DMS53 (cell line): ENCODE data around the gene LEP.

Experiments
- DNase-seq: peaks from one replicate; lab custom pipeline; 2025; lab: John Stamatoyannopoulos, UW

The LEP gene

DNA sequence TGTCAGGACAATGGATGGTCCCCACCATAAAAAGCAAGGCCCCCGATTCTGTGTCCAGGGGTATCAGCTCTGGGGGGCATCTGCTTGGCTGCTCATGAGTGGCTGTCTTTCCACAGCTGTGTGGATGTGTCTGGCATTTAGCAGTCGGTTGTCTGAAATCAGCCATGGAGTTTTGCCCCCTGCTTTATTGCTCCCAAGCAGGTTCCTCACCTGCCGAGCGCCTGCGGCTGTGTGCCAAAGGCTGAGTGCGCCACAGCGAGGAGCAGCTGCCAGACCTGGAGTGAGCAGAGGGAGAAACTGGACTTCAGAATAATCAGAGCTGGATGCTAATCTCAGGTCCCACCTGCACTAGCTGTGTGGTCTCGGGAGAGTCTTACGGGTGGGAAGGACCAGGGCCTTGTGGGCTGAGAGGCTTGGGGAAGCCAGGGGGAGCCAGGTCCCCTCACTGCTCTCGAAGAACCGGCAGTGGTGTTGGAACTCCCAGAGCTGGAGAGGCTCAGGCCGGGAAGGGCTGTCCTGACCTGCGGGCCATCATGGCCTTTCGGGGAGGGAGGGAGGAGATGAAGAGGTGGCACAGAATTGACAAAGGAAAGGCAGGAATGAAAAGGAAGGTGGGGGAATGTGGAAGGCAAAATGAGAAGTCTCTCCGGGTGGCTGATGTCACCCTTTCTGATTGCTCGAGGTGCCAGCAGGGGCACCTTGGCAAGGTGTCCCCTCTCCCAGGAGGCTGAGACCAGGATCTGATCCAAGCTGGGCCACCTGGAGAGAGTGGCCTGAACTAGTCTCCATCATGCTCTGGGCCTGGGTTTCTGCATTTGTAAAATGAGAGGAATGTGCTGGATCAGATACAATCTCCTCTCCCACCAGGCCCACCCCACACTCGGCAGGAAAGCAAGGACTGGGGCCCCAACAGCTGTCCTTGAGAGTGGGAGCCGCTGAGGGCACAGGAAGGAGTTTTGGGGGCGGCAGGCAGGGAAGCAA lies 30.2 kb upstream of the LEP start:
- peak; percentile 41 for DNase-seq

- DNase-seq, result no peak
These were observed 29.5 kb upstream of the LEP start for GRCh38 chr7:128211626-128212025.

- no peak for DNase-seq
These were observed 26.6 kb upstream of the LEP start for GRCh38 chr7:128214463-128214862.

- DNase-seq, result no peak
These were observed 25.8 kb upstream of the LEP start for GRCh38 chr7:128215281-128215680.

- DNase-seq, result no peak
These were observed 25.3 kb upstream of the LEP start for GRCh38 chr7:128215739-128216138.

DNA sequence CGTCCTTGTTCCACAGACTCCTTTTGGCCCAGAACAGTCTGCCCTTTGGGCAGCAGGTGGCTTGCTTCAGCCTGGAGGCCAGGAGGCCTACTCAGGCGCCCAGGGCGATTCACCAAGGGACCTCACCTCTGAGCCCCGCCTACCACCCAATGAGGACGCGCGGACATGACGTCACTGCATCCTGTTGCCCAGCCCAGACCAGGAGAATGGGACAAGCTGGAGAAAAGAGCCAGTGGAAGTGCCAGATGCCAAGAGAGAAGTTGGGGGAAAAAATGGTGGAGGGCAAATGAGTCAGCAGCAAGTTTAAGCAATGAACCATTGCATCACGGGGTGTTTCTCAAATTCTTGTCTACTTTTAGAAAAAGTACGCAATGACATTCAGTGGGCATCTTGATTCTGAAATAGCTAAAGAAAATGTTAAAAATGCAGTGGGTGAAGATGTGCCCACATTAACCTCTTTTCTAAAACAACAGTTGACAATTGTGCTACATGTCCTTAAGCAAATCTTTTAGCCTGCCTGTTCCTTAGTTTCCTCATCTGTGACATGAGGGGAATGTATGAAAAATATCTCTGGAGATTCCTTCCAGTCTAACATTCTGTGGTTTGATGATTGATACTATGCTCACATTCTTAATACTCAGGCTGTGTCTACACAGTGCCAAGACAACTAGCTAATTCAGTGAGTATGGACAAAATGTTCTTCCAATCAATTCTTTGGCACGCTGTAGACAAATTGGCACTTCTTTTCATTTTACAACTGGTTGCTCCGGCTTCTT lies 23.9 kb upstream of the LEP start:
- DNase-seq, result peak; percentile 30

GRCh38 chr7:128217967-128218652 lies 23.0 kb upstream of the LEP start:
- DNase-seq, result peak; percentile 31

- no peak for DNase-seq
These were observed 21.4 kb upstream of the LEP start for GRCh38 chr7:128219636-128220035.

DNA sequence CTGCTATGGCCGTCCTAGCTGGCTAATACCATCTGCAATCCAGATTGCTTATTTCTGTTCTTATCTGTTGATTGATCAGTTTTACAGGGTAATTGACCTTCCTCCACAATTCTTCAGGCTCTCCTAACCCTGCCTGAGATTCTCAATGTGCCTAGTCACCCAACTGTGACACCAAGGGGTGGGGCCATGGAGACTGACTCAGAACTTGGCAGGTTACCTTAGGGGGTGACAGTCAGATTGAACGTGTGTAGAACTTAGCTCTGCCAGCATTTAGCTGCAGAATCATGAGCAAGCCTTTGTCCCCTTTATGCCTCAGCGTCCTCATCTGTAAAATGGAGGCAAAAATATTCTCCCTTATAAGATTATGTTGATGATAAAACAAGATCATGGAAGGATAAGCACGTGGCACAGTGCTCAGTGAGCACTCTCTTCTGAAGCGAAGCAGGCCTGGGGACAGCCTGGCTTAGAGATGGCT lies 19.1 kb upstream of the LEP start:
- no peak for DNase-seq

DNA sequence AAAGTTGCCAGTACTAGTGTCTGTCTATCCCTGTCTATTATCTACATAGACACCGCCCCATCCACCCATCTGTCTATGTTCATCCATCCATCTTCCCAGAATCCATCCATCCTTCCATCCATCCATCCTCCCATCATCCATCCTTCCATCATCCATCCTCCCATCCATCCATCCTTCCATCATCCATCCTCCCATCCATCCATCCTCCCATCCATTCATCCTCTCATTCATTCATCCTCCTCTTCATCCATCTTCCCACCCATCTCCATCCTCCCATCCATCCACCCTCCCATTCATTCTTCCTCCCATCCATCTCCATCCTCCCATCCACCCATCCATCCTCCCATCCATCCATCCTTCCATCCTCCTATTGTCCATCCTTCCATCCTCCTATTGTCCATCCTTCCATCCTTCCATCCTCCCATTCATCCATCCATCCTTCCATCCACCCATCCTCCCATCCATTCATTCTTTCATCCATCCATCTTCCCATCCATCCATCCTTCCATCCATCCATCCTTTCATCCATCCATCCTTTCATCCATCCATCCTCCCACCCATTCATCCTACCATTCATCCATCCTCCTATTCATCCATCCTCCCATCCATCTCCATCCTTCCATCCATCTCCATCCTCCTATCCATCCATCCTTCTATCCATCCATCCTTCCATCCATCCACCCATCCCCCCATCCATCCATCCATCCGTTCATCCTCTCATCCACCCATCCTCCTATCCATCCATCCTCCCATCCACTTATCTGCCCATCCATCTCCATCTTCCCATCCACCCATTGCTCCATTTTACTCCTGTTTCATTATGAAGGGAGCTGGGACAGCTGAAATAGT lies 14.7 kb upstream of the LEP start:
- DNase-seq, result no peak

- no peak for DNase-seq
These were observed 13.8 kb upstream of the LEP start for GRCh38 chr7:128227271-128227670.

- DNase-seq, result no peak
These were observed 10.1 kb upstream of the LEP start for GRCh38 chr7:128231021-128231420.

GRCh38 chr7:128231677-128232076 lies 9.4 kb upstream of the LEP start:
- no peak for DNase-seq

DNA sequence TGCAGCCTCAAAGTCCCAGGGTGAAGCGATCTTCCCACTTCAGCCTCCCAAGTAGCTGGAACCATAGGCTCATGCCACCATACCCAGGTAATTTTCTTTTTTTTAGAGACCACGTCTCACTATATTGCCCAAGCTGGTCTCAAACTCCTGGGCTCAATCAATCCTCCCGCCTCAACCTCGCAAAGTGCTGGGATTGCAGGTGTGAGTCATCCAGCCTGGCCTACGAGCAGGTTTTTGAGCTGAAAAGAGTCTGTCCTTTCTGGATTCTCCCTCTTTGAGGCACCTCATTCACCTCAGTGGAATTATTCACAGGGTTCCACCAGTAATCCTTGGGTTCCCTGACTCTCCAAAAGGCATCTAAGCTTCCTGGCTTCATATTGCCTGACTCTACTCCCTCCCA lies 7.6 kb upstream of the LEP start:
- DNase-seq, result peak; percentile 21

DNA sequence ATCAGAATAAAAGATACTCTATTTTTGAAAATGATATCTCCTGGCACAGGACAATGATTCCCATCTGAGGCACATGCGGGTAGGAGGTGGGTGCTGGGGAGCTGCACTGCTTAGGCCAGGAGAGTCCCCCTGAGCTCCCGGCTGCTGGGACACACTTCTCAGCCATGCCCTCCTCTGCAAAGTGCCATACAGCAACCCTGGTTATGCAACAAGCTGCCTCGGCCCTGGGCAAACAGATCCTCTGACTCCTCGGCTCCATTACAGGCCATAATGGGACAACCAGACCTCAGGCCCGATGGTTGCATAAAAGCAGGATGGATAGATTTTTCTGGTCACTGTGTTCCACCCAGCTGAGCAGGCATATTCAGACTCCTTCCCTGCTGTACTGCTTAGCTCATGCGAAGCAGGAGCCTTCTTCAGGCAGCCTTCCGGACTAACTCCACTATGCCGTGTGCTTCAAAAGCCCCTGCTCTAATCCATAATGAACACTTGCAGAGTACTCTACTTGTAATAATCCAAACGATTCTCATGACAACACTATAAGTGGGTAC lies 6.5 kb upstream of the LEP start:
- no peak for DNase-seq

DNA sequence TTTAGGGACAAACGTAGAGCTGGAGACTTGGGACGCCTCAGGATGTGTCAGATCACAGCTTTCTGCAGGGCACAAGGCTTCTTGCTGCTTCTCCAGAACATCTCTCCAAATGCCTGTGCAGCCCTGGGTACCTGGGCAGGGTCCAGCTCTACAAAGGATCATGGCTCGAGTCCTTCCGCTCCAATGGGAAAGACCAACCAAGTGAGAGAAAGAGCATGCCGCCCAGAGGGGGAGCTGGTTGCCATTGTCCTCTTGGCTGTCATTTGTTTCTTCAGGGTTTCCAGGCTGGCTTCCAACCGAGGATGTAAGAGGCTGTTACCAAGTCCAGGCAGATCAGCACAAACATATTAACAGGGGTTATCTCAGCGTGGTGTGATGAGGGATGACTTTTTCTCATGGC lies 5.6 kb upstream of the LEP start:
- DNase-seq, result no peak

DNA sequence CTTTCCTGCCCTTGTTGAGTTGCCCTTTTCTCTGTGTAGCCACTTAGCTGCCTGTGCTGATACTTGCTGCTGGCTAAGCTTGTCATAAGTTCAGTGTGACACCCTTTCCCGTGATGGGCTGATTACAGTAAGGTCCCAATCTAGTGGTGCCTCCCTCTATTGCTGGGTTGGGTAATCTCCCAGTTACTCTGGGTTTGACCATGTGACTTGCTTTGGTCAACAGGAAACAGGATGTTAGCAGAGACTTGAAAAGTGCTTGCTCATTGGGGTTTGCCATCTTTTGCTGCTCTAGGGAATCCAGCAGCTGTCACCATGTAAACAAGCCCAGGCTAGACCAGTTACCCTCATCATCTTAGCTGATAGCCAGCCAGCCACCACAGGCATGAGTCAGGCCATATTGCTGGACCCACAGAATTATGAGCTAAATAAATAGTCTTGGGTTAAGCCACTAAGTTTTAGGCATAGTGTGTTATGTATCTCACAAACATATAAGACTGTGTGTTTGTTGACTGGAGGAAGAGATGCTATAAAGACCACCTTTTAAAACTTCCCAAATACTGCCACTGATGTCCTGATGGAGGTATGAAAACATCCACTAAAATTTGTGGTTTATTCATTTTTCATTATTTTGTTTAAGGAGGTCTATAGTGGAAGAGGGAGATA lies 4.0 kb upstream of the LEP start:
- DNase-seq, result peak; percentile 99

DNA sequence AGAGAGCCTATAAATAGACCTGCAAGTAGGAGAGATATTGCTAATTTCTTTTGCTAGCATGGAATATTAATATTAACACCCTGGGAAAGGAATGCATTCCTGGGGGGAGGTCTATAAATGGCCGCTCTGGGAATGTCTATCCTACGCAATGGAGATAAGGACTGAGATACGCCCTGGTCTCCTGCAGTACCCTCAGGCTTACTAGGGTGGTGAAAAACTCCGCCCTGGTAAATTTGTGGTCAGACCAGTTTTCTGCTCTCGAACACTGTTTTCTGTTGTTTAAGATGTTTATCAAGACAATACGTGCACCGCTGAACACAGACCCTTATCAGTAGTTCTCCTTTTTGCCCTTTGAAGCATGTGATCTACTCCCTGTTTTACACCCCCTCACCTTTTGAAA lies 1.9 kb upstream of the LEP start:
- DNase-seq, result peak; percentile 53

DNA sequence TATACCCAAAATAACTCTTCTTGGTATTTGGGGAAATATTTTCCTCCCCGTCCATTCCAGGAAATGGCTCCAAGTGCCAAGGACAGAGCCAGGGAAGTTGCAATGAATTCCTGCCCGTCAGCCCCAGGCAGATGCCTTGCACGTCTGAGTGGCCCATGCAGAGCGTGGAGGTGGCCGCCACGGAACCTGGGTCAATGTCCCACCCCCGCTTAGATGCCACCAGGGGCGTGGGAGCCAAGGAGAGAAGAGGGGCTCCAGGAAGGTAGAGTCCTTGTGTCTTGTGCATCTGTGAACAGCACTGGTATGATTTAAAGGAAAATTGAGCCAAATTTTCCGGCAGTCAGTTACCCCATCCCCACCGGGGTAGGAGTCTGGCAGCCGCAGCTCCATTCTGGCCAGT lies 1.6 kb downstream of the LEP start:
- no peak for DNase-seq

- no peak for DNase-seq
These were observed 2.2 kb downstream of the LEP start for GRCh38 chr7:128243273-128243672.

DNA sequence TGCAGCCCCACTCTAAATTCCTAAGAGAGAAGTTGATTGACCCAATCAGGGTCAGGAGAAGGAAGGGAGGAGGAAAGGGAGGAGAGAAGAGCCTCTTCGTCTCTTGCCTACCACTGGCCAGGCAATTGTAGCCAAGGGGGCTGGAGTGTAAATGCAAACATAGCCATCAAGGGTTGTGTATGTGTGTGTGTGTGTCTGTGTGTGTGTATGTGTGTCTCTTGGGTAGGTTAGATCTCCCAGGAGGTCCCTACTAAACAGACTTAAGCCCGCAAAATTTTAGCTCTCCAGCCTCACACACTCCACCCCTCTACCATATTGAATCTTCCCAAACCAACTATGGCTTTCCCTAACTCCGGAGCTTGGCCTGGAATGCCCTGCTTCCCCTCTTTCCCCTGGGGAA lies 3.8 kb downstream of the LEP start:
- no peak for DNase-seq
